Measurements from ENCODE around the gene ZNF716. TPM values are rescaled to one million over a fixed set of nuclear protein-coding genes. Genes with fewer than 3 reads are reported as not detected.
"Not testable (repeated sequence)": the region's sequence is repeated elsewhere in the genome, so short reads cannot be mapped to it uniquely, and the experiment has no call there.

Gene ZNF716
- total RNA-seq = not detected in 2 replicates

DNA sequence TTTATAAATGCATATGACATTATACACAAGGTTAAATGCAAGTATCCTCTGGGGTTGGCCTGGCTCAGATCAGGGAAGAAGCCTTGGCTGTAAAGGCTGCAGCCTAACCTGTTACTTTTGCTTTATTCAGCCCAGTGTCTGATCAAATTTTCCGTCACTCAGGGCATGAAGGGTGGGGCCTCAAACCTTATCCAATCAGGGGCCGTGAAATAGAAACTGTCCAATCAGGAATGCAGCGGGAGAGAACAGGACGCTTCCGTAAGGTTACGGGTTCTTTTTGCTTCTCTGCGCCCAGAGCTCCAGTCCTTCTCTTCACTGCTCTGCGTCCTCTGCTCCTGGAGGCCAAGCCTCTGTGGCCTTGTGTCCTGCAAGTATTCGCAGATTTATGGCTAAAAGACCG lies at the start of gene ZNF716:
ZNF716 (plus strand) TSS at position 274 of the 400 bp plus-strand sequence; CDS start at position 386, 112 bp downstream.
- intact Hi-C loops (cut with micrococcal nuclease) = no loop called here
- no peaks in the 10 kb centered on the region for H3K4me1 Mint-ChIP-seq
- H3K27ac Mint-ChIP-seq = no peak within 1 kb of the TSS
- no peaks in the 10 kb centered on the region for H3K36me3 Mint-ChIP-seq (ENCODE audit: low read depth)
- ChIA-PET POLR2A (no interaction called here), CTCF (no interaction called here)
- peaks cover 14% of the 10 kb centered on the region for H3K9me3 Mint-ChIP-seq
- ATAC-seq (ENCODE audit: low read depth) = no peak
- DNase-seq = no peak
- TF ChIP-seq, protein P1, sequence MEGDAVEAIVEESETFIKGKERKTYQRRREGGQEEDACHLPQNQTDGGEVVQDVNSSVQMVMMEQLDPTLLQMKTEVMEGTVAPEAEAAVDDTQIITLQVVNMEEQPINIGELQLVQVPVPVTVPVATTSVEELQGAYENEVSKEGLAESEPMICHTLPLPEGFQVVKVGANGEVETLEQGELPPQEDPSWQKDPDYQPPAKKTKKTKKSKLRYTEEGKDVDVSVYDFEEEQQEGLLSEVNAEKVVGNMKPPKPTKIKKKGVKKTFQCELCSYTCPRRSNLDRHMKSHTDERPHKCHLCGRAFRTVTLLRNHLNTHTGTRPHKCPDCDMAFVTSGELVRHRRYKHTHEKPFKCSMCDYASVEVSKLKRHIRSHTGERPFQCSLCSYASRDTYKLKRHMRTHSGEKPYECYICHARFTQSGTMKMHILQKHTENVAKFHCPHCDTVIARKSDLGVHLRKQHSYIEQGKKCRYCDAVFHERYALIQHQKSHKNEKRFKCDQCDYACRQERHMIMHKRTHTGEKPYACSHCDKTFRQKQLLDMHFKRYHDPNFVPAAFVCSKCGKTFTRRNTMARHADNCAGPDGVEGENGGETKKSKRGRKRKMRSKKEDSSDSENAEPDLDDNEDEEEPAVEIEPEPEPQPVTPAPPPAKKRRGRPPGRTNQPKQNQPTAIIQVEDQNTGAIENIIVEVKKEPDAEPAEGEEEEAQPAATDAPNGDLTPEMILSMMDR (IDR thresholded peaks at IDR 0.05) = no peak
- no peaks in the 10 kb centered on the region for H3K27me3 Mint-ChIP-seq
- no peak within 1 kb of the TSS for H3K4me3 Mint-ChIP-seq

DNA sequence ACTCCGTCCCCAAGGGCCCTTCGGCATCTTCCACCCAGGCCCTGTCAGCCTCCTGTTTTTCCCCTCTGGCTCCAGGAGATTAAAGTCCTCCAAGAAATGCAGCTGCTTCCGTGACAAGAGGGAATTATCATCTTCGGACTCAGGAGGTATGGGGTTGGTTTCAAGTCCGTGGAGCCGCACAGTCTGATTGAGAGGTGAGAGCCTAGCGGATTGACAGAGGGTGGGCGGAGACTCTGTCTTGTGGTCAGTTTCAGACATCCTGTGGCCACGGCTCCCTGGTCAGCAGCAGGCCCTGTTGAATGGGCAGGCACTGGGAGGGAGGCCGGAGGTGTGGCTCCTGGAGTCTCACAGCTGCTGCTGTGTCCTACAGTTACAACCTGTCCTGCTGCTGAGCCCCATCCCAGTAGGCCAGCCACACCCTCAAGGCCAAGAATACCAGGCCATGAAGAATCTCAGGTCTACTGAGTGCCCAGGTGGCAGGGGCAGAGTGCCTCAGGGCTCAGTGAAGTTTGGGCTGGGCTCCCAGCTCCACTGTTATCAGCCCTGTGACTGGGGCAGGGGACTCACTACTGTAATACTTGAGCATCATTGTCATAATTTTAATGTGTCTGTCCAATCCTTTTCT lies 49.3 kb upstream of the ZNF716 start:
- no peaks in the 10 kb centered on the region for H3K4me1 Mint-ChIP-seq
- CTCF ChIA-PET = no interaction called here
- no peak overlapping the region for H3K4me3 Mint-ChIP-seq
- H3K9me3 Mint-ChIP-seq = peaks cover 15% of the 10 kb centered on the region
- POLR2A ChIA-PET = no interaction called here
- intact Hi-C loops (cut with micrococcal nuclease) = no loop called here
- H3K27me3 Mint-ChIP-seq = no peaks in the 10 kb centered on the region
- H3K36me3 Mint-ChIP-seq (ENCODE audit: low read depth) = no peaks in the 10 kb centered on the region
- H3K27ac Mint-ChIP-seq = no peak overlapping the region
- no peak for ATAC-seq (ENCODE audit: low read depth)
- no peak for DNase-seq
- TF ChIP-seq, protein P1 (IDR thresholded peaks at IDR 0.05) = no peak

DNA sequence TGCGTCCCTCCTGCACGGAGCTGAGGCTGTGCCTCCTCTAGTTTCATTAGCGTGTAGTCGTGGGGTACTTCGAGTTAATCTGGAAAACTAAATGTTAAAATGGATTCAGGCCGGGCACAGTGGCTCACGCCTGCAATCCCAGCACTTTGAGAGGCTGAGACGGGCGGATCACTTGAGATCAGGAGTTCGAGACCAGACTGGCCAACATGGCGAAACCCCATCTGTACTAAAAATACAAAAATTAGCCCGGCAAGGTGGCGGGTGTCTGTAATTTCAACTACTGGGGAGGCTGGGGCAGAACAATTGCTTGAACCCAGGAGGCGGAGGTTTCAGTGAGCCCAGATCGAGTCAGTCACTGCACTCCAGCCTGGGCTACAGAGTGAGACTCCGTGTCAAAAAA lies 46.9 kb upstream of the ZNF716 start:
- H3K27me3 Mint-ChIP-seq; ATAC-seq (ENCODE audit: low read depth); DNase-seq; H3K4me3 Mint-ChIP-seq; H3K36me3 Mint-ChIP-seq (ENCODE audit: low read depth); H3K27ac Mint-ChIP-seq; CTCF ChIA-PET; intact Hi-C loops (cut with micrococcal nuclease); POLR2A ChIA-PET; H3K4me1 Mint-ChIP-seq: not testable (repeated sequence)
- peaks cover 16% of the 10 kb centered on the region for H3K9me3 Mint-ChIP-seq

DNA sequence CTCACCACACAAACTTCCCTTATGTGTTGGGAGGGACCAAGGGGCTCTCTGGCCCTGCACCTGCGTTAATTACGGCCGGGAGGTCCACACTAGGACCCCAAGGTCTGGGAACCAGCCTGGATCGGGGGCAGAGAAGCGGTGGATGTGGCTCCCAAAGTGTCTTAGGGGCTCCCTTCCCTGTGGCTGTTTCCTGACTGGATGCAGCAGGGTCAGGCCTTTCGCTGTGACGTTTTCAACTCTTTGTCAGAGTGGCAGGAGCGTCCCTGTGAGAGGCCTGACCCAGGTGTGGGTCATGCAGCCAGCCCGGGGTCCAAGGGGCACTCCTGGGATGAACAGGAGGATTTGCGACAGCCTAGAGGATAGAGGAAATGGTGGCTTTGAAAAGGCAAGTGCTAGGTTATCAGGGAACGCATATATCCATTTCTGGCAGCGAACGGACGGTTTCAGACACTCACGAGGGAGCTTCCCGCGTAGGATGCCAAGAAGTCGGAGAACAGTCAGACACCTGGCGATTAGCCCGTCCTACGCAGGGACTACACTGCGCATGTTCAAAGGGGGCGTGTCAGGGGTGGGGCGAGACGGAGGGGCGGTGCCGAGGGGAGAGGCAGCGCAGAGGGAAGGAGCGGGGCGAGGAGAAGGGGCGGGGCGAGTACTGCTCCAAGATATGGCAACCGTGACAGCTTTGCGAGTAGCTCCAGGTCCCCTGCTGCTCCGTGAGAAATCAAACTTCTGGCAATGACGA lies 46.2 kb upstream of the ZNF716 start:
- ChIA-PET CTCF (no interaction called here), POLR2A (no interaction called here)
- intact Hi-C loops (cut with micrococcal nuclease) = no loop called here
- H3K4me1 Mint-ChIP-seq = no peaks in the 10 kb centered on the region
- DNase-seq = no peak
- no peak overlapping the region for H3K4me3 Mint-ChIP-seq
- no peaks in the 10 kb centered on the region for H3K36me3 Mint-ChIP-seq (ENCODE audit: low read depth)
- ATAC-seq (ENCODE audit: low read depth) = no peak
- TF ChIP-seq, protein P1 (IDR thresholded peaks at IDR 0.05) = no peak
- H3K9me3 Mint-ChIP-seq = peaks cover 16% of the 10 kb centered on the region
- no peak overlapping the region for H3K27ac Mint-ChIP-seq
- H3K27me3 Mint-ChIP-seq = no peaks in the 10 kb centered on the region

DNA sequence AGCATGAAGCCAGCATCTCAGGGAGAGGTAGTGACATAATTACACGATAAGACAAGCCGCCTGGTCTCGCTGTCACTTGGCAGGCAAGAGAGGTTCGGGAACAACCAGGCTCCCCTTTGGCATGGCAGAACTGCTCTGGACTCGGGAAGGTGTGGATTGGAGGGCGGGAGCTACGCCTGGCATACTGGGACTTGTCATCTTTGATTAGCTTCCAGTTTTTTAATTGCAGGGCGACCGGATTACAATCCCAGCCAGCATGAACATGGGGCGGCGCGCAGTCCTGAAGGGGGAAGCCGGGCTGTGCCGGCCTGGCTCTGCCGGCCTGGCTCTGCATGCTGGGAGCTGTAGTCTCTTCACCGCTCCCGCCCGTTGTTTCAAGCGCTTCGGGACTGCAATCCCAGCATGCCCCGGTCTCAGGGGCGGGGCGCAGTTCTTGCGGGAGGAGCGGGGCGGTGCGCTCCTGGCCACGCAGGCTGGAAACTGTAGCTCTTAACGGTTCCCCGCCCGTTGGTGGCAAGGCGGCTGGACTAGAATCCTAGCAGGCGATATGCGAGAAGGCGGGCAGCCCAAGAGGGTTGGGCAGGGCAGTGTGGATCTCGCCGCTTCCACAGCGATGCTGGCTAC lies 45.5 kb upstream of the ZNF716 start:
- H3K4me3 Mint-ChIP-seq = no peak overlapping the region
- peaks cover 16% of the 10 kb centered on the region for H3K9me3 Mint-ChIP-seq
- TF ChIP-seq, protein P1 (IDR thresholded peaks at IDR 0.05) = no peak
- ChIA-PET CTCF (no interaction called here), POLR2A (no interaction called here)
- no peaks in the 10 kb centered on the region for H3K27me3 Mint-ChIP-seq
- no peak overlapping the region for H3K27ac Mint-ChIP-seq
- intact Hi-C loops (cut with micrococcal nuclease) = no loop called here
- DNase-seq = no peak
- no peaks in the 10 kb centered on the region for H3K36me3 Mint-ChIP-seq (ENCODE audit: low read depth)
- H3K4me1 Mint-ChIP-seq = no peaks in the 10 kb centered on the region
- ATAC-seq (ENCODE audit: low read depth) = no peak
